SKM-1 treated with dmso at 0.1 percent for 144 hours (cell line): ENCODE measurements around the gene RAB34.
A peak's percentile ranks its signal among the peaks of the same experiment; 100 is the strongest.
"Not testable (repeated sequence)": the region's sequence is repeated elsewhere in the genome, so short reads cannot be mapped to it uniquely, and the experiment has no call there.

Experiments used
- DNase-seq: peaks from one replicate; lab custom pipeline; 2025; ENCODE audit not compliant: unreplicated experiment; lab: John Stamatoyannopoulos, UW

Gene RAB34

DNA sequence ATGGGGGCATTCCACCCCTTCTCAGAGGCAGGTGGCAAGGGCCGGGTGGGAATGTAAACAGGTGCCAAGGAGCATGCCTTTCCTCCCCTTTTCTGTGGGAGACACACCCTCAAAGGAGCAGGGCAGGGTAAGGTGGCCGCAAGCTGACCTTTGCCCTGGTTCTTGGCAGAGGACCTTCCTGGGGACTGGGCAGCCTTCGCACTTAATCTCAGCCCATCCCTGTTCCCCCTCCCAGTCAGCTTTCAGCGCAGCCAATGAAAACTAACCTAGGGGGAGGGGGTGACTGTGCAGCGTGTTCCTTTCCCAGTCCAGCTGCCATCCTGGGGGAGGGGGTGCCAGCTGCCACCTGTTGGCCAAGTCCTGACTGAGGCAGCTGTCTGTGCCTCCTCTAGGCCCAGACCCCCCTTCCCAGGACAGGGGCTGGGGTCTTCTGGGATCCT, 29.0 kb upstream of the RAB34 start:
- no peak for DNase-seq

DNA sequence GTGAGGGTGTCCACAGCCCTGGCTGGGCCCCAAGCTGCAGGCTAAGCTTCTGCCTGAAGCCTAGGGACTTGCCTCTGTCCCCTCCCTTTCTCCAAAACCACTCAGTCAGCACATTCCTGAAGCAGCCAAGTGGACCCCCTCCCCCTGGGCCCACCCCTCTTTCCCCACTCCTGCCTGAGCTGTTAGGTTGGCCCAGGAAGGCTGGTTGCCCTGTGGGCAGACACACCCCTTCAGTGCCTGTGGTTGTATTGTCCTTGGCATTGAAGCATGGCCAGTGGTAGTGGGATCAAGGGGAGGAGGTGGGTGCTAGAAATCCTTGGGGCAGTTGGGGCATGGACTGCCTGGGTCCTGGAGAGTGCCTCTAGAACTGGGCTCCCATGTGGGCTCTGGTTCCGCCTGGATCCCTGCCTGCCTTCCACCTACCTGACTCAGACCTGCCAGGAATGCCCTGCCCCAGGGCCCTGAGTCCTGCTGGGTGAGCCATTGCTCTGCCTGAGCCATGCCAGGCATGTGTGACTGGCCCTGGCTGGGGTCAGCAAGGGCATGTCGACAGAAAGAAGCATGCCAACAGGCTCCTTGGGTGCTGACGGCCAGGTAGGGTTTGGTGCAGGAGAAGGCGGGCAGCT, 28.2 kb upstream of the RAB34 start:
- no peak for DNase-seq

DNA sequence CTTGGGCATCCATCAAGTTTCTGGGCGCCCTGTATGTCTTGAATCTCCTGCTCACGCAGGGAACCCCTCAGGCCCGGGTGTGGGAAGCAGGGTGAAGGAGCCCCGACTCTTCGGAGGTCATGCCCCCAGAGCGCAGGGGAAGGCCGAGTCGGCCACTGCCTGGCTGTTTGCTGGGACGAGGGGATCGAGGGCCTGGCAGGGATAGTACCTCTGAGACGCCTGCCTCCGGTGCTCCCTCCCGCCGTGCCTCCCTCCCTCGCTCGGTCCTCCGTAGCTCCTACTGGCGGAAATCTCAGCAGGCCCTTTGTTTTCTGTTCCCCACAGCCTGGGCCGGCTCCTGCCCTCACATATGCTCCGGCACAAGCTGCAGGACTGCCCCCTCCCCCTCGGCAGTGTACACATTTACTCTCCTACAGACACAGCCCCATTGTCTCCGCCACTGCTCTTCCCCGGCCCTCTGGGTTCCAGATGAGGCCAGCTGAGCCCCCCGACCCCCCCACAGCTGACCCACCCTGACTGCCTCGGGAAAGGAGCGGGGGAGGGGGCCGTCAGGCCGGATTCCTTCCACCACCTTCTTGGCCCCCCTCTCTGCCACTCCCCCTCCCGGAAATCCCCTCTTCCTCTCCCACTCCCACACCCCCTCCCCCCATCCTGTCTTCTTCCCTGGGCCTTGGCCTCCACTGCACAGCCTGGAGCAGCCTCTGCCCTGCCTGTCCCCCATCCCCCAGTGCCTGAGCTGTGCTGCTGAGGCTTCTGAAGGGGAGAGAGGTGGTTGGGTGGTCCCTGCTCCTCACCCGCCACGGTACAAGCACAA, 27.5 kb upstream of the RAB34 start:
- DNase-seq, result no peak

DNA sequence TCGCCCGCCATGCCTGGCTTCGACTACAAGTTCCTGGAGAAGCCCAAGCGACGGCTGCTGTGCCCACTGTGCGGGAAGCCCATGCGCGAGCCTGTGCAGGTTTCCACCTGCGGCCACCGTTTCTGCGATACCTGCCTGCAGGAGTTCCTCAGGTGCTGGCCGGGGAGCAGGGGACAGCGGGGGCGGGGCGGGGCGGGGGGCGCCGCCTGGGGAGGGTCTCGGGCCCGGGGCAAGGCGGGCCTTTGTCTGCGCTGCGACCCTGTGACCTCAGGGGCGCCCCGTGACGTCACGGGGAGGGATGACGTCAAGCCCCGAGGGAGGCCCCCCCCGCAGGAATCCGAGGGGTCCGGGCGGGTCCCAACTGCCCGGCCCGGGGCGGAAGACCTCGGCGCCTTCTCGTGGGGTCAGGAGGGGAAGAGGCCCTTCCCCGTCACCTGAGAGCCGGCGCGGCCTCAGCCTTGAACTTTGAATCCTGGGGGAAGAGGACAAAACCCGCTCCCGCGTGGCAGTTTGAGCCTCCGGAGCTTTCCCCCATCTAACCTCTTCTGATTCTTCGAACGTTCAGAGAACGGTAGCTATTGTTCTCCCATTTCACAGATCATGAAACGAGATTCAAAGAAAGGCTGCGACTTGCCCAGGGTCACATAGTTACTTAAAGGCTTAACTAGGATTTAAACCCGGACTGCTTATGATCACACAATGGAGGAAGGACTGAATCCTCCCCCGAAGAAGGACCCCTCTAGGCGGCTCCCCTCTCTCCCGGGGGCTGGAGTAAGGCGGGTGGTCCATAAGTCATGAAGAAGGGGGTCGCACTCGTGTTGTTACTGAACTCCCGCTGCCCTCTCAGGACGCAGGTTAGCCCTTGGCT, 26.7 kb upstream of the RAB34 start:
- no peak for DNase-seq

DNA sequence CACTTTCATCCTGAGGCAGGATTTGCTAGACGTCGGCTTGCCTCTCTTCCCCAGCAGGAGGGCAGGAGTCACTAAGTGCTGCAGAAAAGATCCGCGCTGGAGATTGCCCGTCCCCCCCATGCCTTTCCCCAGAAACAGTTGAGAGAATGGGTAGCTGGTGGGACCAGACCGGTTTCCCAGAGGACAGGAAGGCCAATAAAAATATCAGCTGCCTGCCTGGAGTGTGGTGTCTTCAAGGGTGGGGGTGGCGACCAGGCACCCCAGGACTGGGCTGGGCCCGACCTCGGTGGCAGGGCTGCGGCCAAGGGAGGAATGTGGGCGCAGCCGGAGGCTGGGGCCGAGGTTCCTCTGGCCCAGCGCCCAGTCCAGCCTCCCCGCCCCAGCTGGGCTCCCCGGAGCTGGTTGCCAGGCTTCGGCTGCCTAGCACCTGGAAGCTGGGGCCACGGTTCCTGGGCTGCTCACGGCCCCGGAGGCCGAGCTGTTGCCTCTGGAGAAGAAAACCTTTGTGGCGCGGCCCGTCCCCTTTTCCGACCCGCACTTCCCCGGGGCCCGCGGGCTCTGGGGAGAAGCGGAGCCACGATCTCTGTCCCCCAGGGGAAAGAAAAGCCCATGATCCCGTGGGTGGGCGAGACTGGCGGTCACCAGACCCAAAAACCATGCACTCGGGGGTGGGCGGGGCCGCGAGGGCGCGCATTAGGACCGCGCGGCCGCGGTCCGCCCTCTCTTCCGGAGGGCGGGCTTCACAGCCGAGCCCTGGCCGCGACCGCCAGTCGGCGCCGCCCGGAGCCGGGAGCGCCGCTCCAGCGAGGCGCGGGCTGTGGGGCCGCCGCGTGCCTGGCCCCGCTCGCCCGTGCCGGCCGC, 25.8 kb upstream of the RAB34 start, which contains the start of gene TRAF4:
TRAF4 (plus strand) TSS at position 769 of the 861 bp plus-strand sequence. CDS start 102 bp downstream, outside the sequence.
- peak; percentile 61 for DNase-seq

DNA sequence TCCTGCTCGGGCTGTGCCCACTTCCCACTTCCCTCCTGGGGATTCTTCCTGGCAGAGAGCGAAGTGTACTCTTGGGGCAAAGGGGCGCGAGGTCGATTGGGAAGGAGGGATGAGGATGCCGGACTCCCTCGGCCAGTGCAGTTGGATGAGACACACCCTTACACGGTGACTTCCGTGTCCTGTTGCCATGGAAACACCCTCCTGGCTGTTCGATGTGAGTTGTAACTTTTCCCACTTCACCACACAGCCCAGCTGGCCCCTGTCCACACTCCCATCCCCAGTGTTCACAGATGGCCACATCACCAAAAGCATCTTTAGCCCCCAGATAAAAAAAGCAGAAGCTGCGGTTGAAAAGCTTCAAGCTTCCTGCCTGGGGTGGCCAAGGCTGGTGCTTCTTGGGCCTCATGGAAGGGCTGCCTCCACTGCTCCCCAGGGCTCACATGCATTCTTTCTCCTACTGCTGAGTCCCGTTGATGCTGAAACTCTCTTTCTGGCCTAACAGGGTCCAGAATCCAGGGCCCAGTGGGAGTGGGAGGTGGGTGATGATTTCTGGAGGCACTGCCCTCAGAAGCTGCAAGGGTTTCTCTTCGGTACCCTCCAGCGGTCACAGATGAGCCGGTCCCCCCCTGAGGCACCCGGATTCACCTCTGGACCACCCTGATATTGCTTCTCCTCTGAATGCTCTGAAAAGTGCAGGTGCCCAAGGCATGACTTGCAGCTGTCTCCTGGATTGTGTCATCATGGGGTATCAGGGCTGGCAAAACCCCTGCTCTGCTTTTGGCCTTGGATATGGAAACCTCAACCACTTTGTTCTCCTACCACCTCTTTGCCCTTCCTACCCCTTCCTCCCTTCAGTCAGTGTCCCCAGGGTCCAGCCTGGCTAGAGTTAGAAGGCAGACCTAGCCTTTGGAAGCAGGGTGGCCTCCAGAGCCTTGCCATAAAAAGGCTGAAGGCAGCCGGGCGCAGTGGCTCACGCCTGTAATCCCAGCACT, 24.0 kb upstream of the RAB34 start:
- DNase-seq, result peak; percentile 92

DNA sequence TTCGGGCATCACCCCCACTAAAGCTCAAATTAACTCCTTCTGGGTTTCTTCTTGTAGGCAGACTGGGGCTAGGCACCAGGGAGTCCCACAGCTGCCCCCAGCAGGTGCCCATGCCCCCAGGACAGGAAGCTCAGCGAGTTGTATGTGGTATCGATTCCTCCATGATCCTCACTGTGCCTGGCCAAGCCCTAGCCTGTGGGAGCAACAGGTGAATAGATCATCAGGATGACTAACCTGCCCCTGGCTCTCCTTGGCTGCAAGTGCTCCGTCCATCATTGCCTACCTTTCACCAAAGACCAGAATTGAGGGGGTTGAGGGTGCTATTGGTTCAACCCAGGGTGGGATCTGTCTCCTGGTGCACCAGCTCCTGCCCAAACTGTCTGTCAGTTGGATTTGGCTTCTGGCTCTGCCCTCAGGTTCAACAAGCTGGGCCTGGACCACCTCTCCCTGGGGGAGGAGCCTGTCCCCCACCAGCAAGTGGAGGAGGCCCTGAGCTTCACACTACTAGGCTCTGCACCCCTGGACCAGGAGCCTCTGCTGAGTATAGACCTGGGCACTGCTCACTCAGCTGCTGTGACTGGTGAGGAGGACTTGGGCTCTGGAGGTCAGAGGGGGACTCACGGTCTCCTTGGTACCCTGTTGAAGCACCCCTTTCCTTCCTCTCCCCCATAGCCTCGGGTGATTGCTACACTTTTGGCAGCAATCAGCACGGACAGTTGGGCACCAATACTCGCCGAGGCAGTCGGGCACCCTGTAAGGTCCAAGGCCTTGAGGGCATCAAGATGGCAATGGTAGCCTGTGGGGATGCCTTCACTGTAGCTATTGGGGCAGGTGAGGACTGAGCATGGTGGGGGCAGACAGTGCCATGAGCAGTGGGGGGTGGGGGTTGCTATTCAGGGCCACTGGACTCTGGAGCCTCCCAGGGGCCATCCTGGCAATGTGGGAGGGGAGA, 23.0 kb upstream of the RAB34 start:
- DNase-seq, result no peak

DNA sequence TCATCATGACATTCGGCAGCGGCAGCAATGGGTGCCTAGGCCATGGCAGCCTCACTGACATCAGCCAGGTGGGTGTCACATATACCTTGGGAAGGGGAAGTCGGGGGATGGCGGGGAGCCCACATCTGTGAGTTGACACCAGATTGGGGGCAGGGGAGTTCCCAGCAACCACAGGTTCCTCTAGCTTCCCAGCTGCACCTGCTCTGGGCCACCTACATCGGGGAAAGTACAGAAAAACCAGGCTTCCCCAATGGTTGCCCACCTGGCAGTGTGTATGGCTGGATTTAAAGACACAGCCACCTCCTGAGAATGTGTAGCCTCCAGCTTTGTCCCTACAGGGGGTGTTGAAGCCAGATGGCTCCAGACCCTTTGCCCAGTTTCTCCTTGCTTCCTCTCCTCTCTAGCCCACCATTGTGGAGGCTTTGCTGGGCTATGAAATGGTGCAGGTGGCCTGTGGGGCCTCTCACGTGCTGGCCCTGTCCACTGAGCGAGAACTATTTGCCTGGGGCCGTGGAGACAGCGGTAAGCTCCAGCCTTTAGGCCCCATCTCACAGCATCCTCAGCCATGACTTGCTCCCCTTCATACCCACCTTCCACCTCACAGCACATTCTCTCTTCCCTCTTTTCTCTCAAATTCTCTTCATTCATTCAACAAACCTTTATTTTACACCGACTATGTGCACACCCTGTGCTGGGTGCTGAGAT, 21.2 kb upstream of the RAB34 start:
- DNase-seq, result no peak

DNA sequence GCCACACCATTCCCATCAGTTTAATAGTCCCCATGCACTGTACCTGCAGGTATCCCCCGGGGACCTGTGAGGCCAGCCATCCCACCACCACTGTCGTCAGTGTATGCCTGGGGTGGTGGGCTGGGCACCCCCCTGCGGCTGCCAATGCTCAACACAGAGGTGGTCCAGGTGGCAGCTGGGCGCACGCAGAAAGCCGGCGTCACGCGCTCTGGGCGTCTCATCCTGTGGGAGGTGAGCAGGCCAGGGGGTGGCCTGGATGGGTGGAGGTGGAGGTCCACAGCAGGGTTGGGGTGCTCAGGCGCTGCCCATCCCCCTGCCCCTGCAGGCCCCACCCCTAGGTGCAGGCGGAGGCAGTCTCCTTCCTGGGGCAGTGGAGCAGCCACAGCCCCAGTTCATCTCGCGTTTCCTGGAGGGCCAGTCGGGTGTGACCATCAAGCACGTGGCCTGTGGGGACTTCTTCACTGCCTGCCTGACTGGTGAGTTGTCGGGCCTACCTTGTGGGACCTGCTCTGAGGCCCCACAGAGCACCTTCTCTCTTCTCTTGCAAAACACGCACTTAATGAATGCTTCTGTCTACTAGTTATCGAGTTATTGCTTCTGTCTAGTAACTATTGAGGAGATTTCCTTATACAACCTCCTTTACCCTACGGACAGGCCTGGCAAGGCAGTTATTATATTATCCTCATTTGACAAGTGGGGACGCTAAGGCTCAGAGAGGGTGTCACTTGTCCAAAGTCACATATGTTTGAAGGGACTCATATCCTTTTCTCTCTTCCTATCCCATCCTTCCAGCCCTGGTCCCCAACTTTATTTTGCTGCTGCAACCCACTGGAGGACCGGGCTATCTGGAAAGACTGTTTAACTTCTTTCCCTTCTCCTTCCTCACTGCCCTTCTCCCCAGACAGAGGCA, 20.4 kb upstream of the RAB34 start:
- DNase-seq, result no peak

DNA sequence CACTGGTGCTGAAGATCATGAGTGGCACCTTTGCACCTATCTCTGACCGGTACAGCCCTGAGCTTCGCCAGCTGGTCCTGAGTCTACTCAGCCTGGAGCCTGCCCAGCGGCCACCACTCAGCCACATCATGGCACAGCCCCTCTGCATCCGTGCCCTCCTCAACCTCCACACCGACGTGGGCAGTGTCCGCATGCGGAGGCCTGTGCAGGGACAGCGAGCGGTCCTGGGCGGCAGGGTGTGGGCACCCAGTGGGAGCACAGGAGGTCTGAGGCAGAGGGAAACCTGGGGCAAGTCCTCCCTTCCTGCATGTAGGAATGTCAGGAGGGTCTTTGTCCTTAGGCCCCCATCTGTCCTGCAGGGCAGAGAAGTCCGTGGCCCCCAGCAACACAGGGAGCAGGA, 19.6 kb upstream of the RAB34 start:
- no peak for DNase-seq

DNA sequence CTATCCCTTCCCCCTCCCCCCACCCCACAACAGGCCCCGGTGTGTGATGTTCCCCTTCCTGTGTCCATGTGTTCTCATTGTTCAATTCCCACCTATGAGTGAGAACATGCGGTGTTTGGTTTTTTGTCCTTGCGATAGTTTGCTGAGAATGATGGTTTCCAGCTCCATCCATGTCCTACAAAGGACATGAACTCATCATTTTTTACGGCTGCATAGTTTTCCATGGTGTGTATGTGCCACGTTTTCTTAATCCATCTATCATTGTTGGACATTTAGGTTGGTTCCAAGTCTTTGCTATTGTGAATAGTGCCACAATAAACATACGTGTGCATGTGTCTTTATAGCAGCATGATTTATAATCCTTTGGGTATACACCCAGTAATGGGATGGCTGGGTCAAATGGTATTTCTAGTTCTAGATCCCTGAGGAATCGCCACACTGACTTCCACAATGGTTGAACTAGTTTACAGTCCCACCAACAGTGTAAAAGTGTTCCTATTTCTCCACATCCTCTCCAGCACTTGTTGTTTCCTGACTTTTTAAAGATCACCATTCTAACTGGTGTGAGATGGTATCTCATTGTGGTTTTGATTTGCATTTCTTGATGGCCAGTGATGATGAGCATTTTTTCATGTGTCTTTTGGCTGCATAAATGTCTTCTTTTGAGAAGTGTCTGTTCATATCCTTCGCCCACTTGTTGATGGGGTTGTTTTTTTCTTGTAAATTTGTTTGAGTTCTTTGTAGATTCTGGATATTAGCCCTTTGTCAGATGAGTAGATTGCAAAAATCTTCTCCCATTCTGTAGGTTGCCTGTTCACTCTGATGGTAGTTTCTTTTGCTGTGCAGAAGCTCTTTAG, 18.5 kb upstream of the RAB34 start:
- DNase-seq, result not testable (repeated sequence)

DNA sequence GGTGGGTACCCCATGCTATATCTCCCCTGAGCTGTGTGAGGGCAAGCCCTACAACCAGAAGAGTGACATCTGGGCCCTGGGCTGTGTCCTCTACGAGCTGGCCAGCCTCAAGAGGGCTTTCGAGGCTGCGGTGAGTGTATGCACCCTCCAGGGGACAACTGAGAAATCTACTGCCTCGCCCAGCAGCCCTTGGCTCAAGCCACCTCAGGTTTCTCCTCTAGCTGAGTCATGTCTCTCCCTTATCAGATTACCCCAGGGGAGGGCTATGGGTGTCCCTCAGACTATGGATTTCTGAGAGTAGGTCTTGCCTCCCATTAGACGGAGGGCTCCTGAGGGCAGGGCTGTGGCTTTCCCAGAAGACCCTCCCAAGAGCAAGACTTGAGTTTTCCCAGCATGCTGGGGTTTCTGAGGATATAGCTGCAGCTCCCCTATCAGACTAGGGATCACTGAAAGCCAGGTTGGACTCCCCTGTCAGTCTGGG, 17.6 kb upstream of the RAB34 start:
- no peak for DNase-seq

DNA sequence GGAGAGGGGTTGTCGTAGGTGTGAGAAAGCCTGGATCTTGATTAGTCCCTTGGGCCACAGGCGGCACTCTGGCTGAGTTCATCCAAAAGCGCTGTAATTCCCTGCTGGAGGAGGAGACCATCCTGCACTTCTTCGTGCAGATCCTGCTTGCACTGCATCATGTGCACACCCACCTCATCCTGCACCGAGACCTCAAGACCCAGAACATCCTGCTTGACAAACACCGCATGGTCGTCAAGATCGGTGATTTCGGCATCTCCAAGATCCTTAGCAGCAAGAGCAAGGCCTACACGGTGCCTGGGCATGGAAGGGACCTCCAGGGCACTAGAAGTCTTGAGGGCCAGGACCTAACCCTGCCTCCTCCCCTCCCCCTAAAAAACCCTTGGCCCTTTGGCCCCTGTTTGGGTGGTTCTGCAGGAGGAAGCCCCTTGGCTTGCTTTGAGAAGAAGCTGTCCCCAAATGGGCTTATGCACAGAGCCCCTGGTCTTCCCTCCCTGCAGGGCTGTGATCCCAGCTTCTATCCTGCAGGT, 17.1 kb upstream of the RAB34 start:
- DNase-seq, result no peak

DNA sequence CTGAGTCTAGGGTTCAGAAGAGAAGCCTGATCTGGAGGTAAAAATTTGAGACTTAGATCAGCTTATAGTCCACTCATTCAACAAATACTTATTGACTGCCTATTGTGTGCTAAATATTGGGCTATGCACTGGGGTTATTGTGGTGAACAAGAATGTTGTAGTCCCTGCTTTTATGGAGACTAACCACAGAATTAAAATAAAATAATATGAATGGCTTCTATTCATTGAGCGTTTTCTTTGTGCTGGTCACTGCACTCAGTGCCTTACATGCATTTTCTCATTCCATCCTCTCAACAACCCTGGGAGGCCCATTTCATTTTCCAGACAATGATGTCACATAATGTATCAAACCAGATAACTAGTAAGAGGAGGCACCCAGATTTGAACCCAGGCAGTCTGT, 15.7 kb upstream of the RAB34 start:
- no peak for DNase-seq

DNA sequence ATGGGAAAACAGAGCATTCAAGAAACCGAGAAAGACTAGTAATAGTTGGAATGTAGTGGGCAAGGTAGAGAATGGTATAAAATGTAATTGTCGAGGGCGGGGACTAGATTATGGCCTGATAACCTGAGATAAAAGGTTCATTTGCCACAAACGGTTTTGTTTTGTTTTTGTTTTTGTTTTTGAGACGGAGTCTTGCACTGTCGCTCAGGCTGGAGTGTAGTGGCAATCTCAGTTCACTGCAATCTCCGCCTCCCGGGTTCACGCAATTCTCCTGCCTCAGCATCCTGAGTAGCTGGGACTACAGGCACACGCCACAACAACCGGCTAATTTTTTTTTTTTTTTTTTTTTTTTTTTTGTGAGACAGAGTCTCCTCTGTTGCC, 12.3 kb upstream of the RAB34 start:
- DNase-seq, result no peak
